ENCODE data around the gene BAZ2B. TPM values are rescaled to one million over a fixed set of nuclear protein-coding genes. Genes with fewer than 3 reads are reported as not detected.

BAZ2B gene
- total and polyA plus RNA-seq, 9 of the 15 experiments (the other 6 are each of a cell fraction or from before 2014, with no cell fraction given), result 7.5 to 38.6 (median 19.8) TPM

- TF ChIP-seq, protein P1, sequence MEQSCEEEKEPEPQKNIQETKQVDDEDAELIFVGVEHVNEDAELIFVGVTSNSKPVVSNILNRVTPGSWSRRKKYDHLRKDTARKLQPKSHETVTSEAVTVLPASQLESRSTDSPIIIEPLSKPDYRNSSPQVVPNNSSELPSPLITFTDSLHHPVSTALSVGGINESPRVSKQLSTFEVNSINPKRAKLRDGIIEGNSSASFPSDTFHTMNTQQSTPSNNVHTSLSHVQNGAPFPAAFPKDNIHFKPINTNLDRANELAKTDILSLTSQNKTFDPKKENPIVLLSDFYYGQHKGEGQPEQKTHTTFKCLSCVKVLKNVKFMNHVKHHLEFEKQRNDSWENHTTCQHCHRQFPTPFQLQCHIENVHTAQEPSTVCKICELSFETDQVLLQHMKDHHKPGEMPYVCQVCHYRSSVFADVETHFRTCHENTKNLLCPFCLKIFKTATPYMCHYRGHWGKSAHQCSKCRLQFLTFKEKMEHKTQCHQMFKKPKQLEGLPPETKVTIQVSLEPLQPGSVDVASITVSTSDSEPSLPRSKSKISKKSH (CRISPR knock-in tag; IDR thresholded peaks at IDR 0.05), result no peak
- TF ChIP-seq RAD51 (IDR thresholded peaks at IDR 0.05; ENCODE audit: borderline replicate concordance, low read depth) (no peak), ZNF778 (CRISPR knock-in tag; IDR thresholded peaks at IDR 0.05) (no peak), MAFG (tag; conservative IDR thresholded peaks at IDR 0.05) (no peak), ZC3H4 (CRISPR knock-in tag; IDR thresholded peaks at IDR 0.05; ENCODE audit: borderline replicate concordance) (no peak), HNRNPL (IDR thresholded peaks at IDR 0.05; ENCODE audit: low read depth, low read length) (no peak), MCM3 (IDR thresholded peaks at IDR 0.05) (no peak), PML (IDR thresholded peaks at IDR 0.05; ENCODE audit: low read length) (peak; percentile 24; the same call in 1 of the 2 replicates), HBP1 (CRISPR knock-in tag; IDR thresholded peaks at IDR 0.05) (no peak), SIN3B (IDR thresholded peaks at IDR 0.05; ENCODE audit: low read depth) (no peak), MAZ (CRISPR knock-in tag; conservative IDR thresholded peaks at IDR 0.05 in 1 of 2, IDR thresholded peaks at IDR 0.05 in 1 of 2) (peak; percentile 81 to 87), RHOXF2B (CRISPR knock-in tag; conservative IDR thresholded peaks at IDR 0.05) (no peak), ARHGAP35 (IDR thresholded peaks at IDR 0.05; ENCODE audit: partially characterized antibody) (no peak), HDAC2 (IDR thresholded peaks at IDR 0.05) (peak; percentile 56; the same call in 1 of the 2 replicates), RNF2 (IDR thresholded peaks at IDR 0.05) (peak; percentile 66), MEF2A (IDR thresholded peaks at IDR 0.05; ENCODE audit: control insufficient read depth, low read depth, low read length) (0 out of 2 replicates have a peak, but pooled peaks have one; percentile 20)
- TF ChIP-seq, protein P2, sequence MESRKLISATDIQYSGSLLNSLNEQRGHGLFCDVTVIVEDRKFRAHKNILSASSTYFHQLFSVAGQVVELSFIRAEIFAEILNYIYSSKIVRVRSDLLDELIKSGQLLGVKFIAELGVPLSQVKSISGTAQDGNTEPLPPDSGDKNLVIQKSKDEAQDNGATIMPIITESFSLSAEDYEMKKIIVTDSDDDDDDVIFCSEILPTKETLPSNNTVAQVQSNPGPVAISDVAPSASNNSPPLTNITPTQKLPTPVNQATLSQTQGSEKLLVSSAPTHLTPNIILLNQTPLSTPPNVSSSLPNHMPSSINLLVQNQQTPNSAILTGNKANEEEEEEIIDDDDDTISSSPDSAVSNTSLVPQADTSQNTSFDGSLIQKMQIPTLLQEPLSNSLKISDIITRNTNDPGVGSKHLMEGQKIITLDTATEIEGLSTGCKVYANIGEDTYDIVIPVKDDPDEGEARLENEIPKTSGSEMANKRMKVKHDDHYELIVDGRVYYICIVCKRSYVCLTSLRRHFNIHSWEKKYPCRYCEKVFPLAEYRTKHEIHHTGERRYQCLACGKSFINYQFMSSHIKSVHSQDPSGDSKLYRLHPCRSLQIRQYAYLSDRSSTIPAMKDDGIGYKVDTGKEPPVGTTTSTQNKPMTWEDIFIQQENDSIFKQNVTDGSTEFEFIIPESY (CRISPR knock-in tag; IDR thresholded peaks at IDR 0.05), result no peak
- TF ChIP-seq, protein P3, sequence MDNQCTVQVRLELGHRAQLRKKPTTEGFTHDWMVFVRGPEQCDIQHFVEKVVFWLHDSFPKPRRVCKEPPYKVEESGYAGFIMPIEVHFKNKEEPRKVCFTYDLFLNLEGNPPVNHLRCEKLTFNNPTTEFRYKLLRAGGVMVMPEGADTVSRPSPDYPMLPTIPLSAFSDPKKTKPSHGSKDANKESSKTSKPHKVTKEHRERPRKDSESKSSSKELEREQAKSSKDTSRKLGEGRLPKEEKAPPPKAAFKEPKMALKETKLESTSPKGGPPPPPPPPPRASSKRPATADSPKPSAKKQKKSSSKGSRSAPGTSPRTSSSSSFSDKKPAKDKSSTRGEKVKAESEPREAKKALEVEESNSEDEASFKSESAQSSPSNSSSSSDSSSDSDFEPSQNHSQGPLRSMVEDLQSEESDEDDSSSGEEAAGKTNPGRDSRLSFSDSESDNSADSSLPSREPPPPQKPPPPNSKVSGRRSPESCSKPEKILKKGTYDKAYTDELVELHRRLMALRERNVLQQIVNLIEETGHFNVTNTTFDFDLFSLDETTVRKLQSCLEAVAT (IDR thresholded peaks at IDR 0.05), result peak in 1 of 2 experiments; percentile 58; a peak in 2 of 4 replicates
- TF ChIP-seq, protein P4, sequence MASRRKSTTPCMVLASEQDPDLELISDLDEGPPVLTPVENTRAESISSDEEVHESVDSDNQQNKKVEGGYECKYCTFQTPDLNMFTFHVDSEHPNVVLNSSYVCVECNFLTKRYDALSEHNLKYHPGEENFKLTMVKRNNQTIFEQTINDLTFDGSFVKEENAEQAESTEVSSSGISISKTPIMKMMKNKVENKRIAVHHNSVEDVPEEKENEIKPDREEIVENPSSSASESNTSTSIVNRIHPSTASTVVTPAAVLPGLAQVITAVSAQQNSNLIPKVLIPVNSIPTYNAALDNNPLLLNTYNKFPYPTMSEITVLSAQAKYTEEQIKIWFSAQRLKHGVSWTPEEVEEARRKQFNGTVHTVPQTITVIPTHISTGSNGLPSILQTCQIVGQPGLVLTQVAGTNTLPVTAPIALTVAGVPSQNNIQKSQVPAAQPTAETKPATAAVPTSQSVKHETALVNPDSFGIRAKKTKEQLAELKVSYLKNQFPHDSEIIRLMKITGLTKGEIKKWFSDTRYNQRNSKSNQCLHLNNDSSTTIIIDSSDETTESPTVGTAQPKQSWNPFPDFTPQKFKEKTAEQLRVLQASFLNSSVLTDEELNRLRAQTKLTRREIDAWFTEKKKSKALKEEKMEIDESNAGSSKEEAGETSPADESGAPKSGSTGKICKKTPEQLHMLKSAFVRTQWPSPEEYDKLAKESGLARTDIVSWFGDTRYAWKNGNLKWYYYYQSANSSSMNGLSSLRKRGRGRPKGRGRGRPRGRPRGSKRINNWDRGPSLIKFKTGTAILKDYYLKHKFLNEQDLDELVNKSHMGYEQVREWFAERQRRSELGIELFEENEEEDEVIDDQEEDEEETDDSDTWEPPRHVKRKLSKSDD (conservative IDR thresholded peaks at IDR 0.05; ENCODE audit: low read length), result no peak
These were observed 722 bp downstream of the BAZ2B start (continued) for GRCh38 chr2:159615367-159616285.

Data from K562 (cell line).